GM21423 (cell line): ENCODE data around the gene TES.
"Not testable (repeated sequence)": the region's sequence is repeated elsewhere in the genome, so short reads cannot be mapped to it uniquely, and the experiment has no call there.

Experiments
- ATAC-seq: cut with Tn5 transposase; IDR thresholded peaks from one replicate; pipeline ENCODE4 v1.9.1; 2021; ENCODE audit warnings: mild to moderate bottlenecking, moderate library complexity; ENCODE audit not compliant: unreplicated experiment

The TES gene, protein sequence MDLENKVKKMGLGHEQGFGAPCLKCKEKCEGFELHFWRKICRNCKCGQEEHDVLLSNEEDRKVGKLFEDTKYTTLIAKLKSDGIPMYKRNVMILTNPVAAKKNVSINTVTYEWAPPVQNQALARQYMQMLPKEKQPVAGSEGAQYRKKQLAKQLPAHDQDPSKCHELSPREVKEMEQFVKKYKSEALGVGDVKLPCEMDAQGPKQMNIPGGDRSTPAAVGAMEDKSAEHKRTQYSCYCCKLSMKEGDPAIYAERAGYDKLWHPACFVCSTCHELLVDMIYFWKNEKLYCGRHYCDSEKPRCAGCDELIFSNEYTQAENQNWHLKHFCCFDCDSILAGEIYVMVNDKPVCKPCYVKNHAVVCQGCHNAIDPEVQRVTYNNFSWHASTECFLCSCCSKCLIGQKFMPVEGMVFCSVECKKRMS

DNA sequence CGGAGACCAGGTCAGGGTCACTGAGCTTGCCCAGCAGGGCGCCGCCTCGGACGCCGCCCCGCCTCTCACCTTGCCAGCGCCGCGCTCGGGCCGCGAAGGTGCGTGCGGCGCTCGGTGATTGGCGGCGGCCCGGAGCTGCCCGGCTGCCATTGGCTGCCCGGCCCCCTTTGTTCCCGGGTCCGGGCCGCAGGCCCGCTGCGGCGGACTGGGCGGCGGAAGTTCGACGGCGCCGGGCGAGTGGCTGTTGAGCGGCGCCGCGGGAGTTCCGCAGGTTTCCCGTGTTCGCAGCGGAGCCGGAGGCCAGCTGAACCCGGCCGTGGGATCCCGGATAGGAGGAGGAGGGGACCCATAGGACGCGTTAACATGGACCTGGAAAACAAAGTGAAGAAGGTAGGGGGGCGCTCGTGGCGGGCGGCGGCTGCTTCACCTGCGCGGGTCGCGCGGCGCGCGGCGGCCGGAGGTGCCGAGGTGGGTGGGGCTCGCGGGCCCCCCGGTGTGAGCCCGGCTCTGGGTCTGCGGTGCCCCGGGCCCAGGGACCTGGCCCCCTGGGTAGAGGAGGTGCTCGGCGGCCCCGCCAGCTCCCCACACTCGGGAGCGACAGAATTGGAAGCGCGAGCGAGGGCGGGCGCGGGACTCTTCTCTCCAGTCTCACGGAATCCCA, at the start of gene TES:
Gene TES (plus strand): TSS at position 195 of the 661 bp plus-strand sequence. CDS start 169 bp downstream, at position 364.
- ATAC-seq, result peak; percentile 83

DNA sequence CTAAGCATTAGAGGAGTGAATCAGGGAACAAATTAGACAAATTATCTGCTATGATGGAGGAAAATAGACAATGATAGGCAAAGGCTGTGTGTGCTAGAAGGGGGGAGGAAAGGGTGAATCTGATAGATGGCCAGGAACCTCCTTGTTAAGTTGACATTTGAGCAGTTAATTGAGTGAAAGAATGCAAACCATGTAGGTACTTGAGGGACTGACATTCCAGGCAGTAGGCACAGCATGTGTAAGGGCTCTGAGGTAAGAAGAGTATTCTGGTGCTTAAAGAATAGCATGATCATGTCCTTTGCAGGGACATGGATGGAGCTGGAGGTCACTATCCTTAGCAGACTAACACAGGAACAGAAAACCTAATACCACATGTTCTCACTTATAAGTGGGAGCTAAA, 48.6 kb upstream of the TES start:
- no peak for ATAC-seq

DNA sequence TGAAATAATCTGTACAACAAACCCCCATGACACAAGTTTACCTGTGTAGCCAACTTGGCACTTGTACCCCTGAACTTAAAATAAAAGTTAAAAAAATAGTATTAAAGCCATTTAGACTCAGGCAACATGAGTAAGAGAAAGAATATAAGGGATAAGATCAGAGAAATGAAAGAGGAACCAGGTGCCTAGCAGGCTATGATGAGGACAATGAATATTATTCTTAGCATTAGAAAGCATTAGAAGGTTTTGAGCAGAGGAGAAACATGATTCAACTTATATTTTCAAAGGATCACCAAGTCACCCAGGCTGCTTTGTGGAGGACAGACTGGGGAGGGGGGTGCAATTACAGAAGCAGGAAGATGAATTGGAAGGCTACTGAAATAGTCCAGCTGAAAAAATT, 48.1 kb upstream of the TES start:
- no peak for ATAC-seq

DNA sequence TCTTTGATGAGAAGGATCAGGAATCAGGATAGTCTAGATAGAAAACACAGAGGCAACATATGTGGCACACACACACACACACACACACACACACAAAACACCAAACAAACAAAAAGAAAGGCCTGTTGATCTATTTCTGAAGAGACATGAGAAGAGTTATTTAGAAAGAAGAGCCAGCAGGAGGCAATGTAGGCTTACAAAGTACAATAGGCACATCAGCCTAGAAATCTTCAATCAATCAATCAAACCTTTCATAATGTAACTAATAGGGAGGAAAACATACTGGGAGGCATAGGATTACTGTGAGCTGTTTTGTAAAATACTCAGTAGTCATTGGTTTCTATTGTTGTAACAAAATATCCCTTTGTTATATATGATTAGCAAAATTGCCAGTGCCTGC, 47.3 kb upstream of the TES start:
- no peak for ATAC-seq

DNA sequence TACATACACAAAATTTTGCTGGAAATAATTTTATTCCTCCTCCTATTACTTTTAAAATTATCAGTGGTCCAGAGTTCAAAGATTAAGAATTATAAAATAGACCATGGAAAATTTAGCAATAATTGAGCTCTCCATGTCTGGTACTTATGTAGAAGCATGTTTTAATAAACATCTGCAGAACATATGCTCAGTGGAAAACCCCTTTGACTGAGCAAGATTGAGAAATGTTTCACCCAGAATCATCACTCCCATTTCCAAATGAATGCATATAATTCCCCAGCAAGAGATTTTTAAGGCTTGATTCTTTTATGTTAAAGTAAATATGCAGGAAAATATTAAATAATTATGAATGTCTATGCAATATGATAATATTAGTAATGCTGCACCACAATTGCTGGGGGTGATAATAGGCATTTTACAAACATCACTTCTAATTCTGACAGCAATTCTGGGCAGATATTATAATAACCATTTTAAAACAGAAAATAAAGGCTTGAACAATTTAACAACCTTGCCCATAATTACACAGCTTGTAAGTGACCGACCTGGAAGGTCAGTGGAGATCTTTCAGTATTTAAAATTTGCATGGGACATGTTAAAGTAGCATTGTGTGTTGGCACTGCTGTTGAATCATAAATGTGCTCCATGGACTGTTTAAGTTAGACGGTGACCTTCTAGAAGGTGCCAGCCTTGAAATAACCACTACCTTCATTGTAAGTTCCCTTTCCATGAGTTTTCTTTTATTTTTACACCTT, 45.6 kb upstream of the TES start:
- no peak for ATAC-seq

DNA sequence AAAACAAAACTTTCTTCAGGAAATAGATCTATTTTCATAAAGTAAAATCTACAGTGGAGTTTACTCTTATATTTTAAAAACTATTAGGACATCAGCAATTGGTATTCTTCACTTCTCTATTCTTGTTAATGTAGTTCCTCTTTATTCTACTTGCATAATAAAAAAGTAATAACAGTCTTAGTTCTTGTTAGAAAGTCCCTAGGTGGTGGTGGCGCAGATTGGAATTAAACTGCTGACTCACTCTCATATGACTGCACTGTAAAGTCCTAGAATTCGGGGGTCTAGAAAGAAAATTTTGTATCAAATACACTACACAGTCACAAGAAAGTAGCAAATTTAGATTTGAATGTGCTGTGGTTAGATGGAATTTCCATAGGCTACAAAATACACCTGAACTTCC, 44.6 kb upstream of the TES start:
- peak; percentile 73 for ATAC-seq

DNA sequence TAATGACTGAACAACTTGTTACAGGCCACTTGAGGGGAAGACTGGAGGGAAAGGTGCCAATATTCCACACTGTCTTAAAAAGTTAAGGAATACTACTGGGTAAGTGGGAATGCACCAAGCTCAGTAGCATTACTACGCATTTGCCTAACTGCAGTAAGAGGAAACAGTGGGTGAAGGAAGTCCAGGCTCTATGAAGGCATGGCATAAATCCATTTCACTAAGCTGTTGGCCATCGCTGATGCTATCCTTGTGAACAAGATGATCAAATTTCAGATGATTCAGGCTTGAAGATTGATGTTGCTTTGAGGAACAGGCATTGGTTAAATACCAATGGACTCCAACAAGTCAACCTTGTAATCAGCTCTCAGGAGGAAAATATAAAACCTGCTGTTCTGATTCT, 44.2 kb upstream of the TES start:
- no peak for ATAC-seq

DNA sequence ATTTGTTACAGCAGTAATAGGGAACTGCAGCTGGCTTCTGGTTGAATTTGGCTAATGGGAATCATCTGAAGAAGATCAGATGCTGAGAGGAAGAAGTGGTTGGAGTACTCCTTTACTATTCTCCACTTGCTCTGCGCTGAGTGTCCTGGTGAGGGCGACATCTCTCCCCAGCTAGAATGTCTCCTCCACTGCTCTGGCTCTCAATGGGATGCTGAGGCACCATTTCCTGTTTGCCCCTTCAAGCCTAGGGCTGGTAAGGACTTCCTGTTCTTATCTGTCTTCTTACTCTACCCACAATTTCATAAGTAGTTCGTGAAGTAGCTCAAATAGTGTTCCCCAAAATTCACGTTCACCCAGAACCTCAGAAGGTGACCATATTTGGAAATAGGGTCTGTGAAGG, 43.2 kb upstream of the TES start:
- ATAC-seq, result no peak

DNA sequence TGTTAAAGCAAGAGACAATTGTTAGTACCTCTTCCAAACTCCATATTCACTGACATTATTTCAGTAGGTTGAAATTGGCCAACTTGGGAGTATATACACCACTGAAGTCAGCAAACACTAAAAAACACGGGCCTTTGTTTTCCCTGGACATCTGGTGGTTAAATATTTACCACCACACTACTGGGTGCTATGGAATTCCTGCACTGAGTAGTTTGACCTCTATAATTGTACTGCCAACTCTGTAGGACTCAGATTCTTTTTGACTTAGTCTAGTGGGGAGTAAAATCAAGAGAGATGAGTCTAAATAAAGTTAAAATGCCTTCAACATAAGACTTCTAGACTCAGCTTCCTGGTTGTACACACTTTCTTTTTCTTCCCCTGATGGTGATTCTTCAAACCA, 41.3 kb upstream of the TES start:
- ATAC-seq, result no peak

DNA sequence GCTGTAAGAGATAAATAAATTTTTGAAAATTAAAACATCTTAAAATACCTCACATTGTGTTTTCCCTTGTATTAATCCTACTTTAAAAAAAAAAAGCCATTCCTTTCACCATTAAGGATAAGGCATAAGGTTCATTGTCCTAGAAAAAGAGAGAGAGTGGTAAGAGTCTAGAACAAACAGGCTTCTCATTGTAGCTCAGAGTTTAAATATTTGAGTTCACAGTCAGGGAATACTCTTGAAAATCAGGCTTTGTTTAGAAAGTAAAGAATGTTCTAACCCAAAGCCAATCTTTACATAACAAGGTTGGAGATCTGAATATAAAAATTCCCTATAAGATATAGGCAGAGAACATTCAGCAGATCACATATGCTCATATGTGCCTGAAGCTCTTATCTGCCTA, 40.2 kb upstream of the TES start:
- ATAC-seq, result no peak

DNA sequence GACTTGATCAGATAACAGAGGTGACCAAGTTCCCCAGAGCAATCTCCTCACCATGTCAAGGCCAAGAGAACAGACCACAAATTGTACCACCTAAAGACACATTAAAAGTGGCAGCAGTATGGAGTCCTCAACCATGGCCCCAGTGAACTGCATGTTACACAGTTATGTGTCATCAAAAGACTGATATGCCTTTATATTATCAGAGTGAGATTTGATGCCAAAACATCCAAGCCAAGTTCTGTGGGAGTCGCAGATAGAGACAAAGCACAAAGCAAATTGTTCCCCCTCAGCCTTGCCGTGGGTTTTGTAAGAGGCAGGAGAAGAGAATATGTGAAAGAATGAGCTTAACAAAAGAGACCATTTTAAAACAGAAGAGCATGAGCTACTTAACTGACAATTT, 39.2 kb upstream of the TES start:
- no peak for ATAC-seq

DNA sequence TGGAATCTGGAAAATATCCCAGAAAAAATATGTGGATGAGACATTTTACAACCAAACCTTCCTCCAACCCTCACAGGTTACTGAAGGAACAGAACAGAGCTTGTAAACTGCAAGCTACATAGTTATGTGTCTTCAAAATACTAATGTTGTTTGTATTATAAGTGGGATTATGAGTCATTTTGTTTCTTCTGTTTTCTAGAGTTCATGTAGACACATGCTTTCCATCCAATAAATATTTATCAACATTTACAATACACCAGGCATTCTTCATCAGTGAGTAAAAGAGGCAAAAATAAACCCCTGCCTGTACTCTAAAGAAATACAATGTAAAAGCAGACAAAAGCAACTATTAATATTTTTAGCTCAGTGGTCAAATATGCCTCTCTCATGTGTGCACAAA, 38.0 kb upstream of the TES start:
- ATAC-seq, result no peak

DNA sequence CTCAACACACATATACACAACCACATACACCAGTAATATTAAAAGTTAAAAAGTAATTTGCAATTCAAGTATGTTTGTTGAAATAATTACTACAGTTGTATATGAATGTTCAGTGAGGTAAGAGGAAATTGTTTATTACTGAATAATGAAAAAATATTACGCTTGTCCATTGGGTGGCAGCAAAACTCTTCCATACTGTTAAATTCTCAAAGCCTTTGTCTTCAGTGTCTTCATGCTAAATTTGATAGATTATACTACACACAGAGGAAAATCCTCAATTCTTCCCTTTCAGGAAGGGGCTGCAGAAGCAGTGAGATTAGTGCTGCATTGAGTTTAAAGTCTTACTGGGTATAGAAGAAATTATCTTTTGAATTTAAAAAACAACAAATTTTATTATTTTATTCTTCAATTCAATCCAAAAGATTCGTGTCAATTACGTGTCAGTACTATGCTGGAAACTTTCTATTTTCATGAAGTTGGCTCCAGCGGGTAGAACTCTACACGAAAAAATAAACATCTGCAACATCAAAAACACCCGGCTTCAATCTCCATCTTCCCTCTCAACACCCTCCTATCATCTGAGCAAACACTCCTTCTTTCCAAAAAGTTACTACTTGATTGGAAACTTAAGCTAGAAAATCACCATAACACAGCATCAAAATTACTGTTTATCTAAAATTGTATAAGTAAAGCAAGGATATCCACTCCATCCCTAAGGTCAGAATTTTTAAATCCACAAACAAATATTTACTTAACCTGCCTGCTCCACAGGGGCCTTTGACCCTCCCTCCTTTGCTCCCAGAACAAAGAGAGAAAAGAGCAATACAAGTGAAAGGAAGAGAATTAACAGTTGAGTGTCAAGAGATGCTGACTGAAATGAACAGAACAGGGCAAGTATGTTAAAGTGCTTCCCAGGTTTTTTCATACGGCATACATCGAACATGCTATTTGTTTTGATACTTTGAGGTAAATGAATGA, 37.0 kb upstream of the TES start:
- ATAC-seq, result peak; percentile 48

DNA sequence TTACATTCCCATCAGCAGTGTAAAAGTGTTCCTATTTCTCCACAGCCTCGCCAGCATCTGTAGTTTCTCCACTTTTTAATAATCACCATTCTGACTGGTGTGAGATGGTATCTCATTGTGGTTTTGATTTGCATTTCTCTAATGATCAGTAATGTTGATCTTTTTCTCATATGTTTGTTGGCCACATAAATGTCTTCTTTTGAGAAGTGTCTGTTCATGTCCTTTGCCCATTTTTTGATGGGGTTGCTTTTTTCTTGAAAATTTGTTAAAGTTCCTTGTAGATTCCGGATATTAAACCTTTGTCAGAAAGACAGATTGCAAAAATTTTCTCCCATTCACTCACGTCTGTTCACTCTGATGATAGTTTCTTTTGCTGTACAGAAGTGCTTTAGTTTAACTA, 35.2 kb upstream of the TES start:
- not testable (repeated sequence) for ATAC-seq

DNA sequence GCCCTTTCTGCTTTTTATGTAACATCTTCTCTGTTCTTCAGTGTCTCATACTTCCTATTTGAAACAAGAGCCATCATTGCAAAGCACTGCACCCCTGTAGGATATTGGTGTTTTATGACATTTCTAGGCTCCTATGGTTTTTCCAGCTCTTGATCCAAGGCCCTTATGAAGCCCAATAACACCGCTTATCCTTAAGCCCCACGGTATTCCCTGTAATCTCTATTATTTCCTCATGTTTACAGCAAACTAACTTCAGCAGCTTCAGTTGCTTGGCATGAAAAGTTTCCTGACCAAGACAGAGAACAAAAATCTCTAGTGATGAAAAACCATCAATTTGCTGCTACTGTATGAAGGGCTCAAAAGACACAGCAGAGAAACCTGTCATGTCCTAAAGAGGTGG, 34.1 kb upstream of the TES start:
- ATAC-seq, result no peak

DNA sequence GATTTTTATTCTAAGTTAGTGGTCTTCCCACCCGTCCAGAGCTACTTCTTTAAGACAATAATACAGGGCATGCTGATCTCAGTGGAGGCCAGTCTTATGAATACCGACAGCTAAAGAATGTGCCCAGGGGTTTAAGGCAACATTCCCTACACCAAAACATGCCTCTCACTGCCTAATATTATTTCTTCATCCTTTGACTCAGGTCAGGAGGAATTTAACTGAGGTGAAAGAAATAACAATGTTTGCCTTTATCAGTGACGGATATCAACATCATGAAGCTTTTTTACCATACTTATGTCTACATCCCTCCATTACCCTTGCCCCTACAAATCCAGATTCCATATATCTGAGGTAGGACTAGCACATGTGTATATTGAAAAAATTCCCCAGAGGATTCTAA, 33.3 kb upstream of the TES start:
- no peak for ATAC-seq

DNA sequence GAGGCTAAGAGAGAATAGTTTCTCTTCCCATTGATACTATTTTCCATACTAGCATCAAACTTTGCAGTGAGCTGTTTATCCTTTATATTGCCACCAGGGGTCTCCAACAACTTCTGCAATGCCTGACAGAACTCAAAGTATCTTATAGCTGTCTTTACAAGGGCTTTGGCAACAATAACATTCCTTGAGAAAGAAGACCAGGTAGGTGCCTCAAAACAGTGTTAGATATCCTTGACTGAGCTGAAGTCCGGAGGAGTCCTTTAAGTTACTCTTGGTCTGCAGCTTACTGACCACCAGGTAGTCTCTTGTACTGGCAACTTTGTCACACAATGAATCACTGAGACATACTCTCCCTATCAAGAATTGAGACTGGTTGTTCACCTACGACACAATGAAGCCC, 30.0 kb upstream of the TES start:
- ATAC-seq, result peak; percentile 87

DNA sequence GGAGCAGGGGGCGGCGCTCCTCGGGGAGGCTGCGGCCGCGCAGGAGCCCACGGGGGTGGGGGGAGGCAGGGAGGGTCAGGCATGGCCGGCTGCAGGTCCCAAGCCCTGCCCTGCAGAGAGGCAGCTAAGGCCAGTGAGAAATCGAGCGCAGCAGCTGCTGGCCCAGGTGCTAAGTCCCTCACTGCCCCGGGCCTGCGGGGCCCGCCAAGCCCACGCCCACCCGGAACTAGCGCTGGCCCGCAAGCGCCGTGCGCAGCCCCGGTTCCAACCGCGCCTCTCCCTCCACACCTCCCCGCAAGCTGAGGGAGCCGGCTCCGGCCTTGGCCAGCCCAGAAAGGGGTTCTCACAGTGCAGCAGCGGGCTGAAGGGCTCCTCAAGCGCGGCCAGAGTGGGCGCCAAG, 28.3 kb upstream of the TES start:
- no peak for ATAC-seq

DNA sequence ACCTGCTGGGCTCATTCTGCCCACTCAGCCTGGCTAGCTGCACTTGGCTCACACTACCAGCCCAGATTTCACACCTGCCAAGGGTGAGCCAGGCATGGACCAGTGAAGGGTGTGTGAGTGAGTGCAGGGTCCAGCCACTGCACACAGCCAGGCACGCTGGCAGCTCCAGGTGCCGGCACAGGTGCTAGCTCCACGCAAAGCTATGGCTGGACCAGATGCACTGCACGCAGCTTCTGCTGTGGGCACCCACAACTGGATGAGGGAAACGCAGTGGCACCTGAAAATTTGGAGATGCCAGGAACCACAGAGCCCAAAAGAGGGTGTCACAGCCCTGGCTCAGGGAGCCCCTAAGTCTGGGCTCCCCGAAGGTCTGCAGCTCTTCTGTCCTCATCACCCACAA, 24.9 kb upstream of the TES start:
- no peak for ATAC-seq

DNA sequence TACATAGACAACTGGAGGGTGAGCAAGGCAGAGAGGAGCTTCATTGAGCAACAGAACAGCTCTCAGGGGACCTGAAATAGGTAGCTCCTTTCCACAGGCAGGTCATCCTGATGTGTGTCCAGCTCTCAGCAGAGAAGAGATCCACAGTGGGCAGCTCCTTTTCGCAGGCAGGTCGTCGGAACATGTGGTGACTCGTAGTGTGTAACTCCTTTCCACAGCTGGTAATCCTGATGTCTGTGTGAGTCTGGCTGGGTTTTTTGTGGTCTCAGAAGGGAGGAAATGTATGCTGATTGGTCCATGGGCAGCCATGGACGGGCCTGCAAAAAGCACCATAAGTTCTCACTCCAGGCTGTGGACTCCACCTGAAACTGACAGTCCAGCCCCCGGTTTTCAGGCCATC, 24.4 kb upstream of the TES start:
- ATAC-seq, result no peak

DNA sequence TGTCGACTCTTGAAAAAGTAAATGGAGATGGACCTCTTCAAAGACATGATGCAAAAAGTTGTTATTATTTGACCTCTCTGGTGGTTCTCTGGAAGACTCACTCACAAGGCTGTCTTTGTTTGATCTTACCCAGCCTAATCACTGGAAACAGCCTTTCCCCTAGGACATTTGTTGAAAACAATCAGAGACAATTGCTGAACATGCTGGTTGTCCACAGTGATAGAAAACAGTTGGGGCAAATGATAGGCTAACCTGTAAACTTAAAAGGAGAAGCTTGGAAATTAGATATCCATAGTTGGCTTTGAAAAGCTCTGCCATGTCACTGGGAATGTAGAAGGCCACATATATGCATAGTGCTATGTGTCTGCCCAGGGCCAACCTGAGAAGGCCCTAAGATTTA, 22.9 kb upstream of the TES start:
- ATAC-seq, result no peak
